ENCODE data around the gene KLF13. TPM values are rescaled to one million over a fixed set of nuclear protein-coding genes. Genes with fewer than 3 reads are reported as not detected.

Gene KLF13
- total RNA-seq, 1 experiment from 2014 or later = 22.1 TPM

- DNase-seq (ENCODE audit: low spot score) = no peak
Measured at GRCh38 chr15:31387479-31388118, 61.0 kb downstream of the KLF13 start.

GRCh38 chr15:31389576-31389975 lies 62.9 kb downstream of the KLF13 start:
- CTCF ChIA-PET = no interaction called here

More at GRCh38 chr15:31387479-31388118, 61.0 kb downstream of the KLF13 start:
- no peaks in the 10 kb centered on the region for H3K36me3 ChIP-seq (ENCODE audit: insufficient read depth, low read length, poor library complexity, severe bottlenecking)
- no peaks in the 10 kb centered on the region for H3K27me3 ChIP-seq (replicated peaks; ENCODE audit: insufficient read depth, low read depth, low read length, poor library complexity)
- intact Hi-C loops (cut with micrococcal nuclease; ENCODE audit: unreplicated experiment) = no loop called here
- TF ChIP-seq, protein P1, sequence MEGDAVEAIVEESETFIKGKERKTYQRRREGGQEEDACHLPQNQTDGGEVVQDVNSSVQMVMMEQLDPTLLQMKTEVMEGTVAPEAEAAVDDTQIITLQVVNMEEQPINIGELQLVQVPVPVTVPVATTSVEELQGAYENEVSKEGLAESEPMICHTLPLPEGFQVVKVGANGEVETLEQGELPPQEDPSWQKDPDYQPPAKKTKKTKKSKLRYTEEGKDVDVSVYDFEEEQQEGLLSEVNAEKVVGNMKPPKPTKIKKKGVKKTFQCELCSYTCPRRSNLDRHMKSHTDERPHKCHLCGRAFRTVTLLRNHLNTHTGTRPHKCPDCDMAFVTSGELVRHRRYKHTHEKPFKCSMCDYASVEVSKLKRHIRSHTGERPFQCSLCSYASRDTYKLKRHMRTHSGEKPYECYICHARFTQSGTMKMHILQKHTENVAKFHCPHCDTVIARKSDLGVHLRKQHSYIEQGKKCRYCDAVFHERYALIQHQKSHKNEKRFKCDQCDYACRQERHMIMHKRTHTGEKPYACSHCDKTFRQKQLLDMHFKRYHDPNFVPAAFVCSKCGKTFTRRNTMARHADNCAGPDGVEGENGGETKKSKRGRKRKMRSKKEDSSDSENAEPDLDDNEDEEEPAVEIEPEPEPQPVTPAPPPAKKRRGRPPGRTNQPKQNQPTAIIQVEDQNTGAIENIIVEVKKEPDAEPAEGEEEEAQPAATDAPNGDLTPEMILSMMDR (conservative IDR thresholded peaks at IDR 0.05; ENCODE audit: low read depth, low read length) = no peak
- no peak for TF ChIP-seq EZH2 (IDR thresholded peaks at IDR 0.05; ENCODE audit: borderline replicate concordance, low read depth, low read length, poor library complexity, severe bottlenecking)
- H3K27ac ChIP-seq (ENCODE audit: low read depth, low read length, poor library complexity, severe bottlenecking) = no peak overlapping the region
- H3K4me1 ChIP-seq (ENCODE audit: insufficient read depth, low read length, poor library complexity, severe bottlenecking) = no peaks in the 10 kb centered on the region
- POLR2A ChIA-PET (ENCODE audit: low non-redundant PET) = no interaction called here
- BruUV-seq (replicated peaks) = no TSS peak
- H3K4me3 ChIP-seq (ENCODE audit: low read depth, low read length, poor library complexity, severe bottlenecking) = no peak overlapping the region
- H3K9me3 ChIP-seq (ENCODE audit: low read depth, low read length, poor library complexity, severe bottlenecking) = no peaks in the 10 kb centered on the region
- CTCF ChIA-PET = no interaction called here

DNA sequence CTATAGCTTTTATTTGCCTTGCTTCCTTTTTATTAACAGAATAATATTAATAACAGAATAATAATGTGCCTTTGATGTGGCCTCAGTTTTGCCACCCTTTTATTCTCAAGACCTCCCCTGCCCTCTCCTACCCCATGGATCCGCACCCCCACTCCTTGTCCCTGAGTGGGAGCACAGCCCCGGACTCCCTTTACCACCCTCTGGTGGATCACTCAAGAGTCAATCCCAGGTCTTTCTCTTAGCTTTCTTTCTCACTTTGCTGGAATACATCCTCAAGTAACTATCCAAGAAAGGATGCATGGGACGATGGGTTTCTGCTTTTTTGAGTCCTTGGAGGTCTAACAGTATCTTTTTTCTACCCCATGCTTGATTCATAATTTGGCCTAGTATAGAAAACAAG lies 63.4 kb downstream of the KLF13 start:
- Histone ChIP-seq H3K27ac (ENCODE audit: low read depth, low read length, poor library complexity, severe bottlenecking) (no peak overlapping the region), H3K4me3 (ENCODE audit: low read depth, low read length, poor library complexity, severe bottlenecking) (no peak overlapping the region), H3K36me3 (ENCODE audit: insufficient read depth, low read length, poor library complexity, severe bottlenecking) (no peaks in the 10 kb centered on the region), H3K9me3 (ENCODE audit: low read depth, low read length, poor library complexity, severe bottlenecking) (no peaks in the 10 kb centered on the region), H3K4me1 (ENCODE audit: insufficient read depth, low read length, poor library complexity, severe bottlenecking) (no peaks in the 10 kb centered on the region), H3K27me3 (replicated peaks; ENCODE audit: insufficient read depth, low read depth, low read length, poor library complexity) (no peaks in the 10 kb centered on the region)
- no peak for DNase-seq (ENCODE audit: low spot score)
- POLR2A ChIA-PET (ENCODE audit: low non-redundant PET) = no interaction called here
- CTCF ChIA-PET = no interaction called here
- no TSS peak for BruUV-seq (replicated peaks)
- intact Hi-C loops (cut with micrococcal nuclease; ENCODE audit: unreplicated experiment) = no loop called here
- TF ChIP-seq, protein P1 (conservative IDR thresholded peaks at IDR 0.05; ENCODE audit: low read depth, low read length) = no peak

More at GRCh38 chr15:31389576-31389975, 62.9 kb downstream of the KLF13 start:
- TF ChIP-seq EZH2 (IDR thresholded peaks at IDR 0.05; ENCODE audit: borderline replicate concordance, low read depth, low read length, poor library complexity, severe bottlenecking) = no peak
- TF ChIP-seq, protein P1 (conservative IDR thresholded peaks at IDR 0.05; ENCODE audit: low read depth, low read length) = no peak
- H3K4me3 ChIP-seq (ENCODE audit: low read depth, low read length, poor library complexity, severe bottlenecking) = no peak overlapping the region
- H3K9me3 ChIP-seq (ENCODE audit: low read depth, low read length, poor library complexity, severe bottlenecking) = no peaks in the 10 kb centered on the region
- intact Hi-C loops (cut with micrococcal nuclease; ENCODE audit: unreplicated experiment) = no loop called here
- H3K36me3 ChIP-seq (ENCODE audit: insufficient read depth, low read length, poor library complexity, severe bottlenecking) = no peaks in the 10 kb centered on the region
- POLR2A ChIA-PET (ENCODE audit: low non-redundant PET) = no interaction called here
- DNase-seq (ENCODE audit: low spot score) = no peak
- no peaks in the 10 kb centered on the region for H3K27me3 ChIP-seq (replicated peaks; ENCODE audit: insufficient read depth, low read depth, low read length, poor library complexity)
- no TSS peak for BruUV-seq (replicated peaks)
- H3K4me1 ChIP-seq (ENCODE audit: insufficient read depth, low read length, poor library complexity, severe bottlenecking) = no peaks in the 10 kb centered on the region
- H3K27ac ChIP-seq (ENCODE audit: low read depth, low read length, poor library complexity, severe bottlenecking) = no peak overlapping the region
